GM19025 (cell line): Measurements from ENCODE around the gene GLRX3.

Experiments used
- ATAC-seq: cut with Tn5 transposase; IDR thresholded peaks from one replicate; pipeline ENCODE4 v1.9.1; 2021; ENCODE audit warnings: mild to moderate bottlenecking, low read depth, moderate library complexity; ENCODE audit not compliant: unreplicated experiment

The GLRX3 gene

GRCh38 chr10:130137090-130137448 lies 878 bp downstream of the GLRX3 start:
- ATAC-seq, result no peak

GRCh38 chr10:130137659-130138478 lies 1.7 kb downstream of the GLRX3 start:
- no peak for ATAC-seq

GRCh38 chr10:130138479-130138866 lies 2.3 kb downstream of the GLRX3 start:
- no peak for ATAC-seq

- ATAC-seq, result no peak
Measured at GRCh38 chr10:130140425-130140824, 4.2 kb downstream of the GLRX3 start.

GRCh38 chr10:130141038-130141437 lies 4.8 kb downstream of the GLRX3 start:
- ATAC-seq, result no peak

- ATAC-seq, result no peak
Measured at GRCh38 chr10:130141460-130141859, 5.3 kb downstream of the GLRX3 start.

GRCh38 chr10:130141878-130142277 lies 5.7 kb downstream of the GLRX3 start:
- ATAC-seq, result peak; percentile 84

GRCh38 chr10:130146042-130146441 lies 9.9 kb downstream of the GLRX3 start:
- no peak for ATAC-seq

GRCh38 chr10:130159192-130159794 lies 23.1 kb downstream of the GLRX3 start:
- ATAC-seq, result no peak

GRCh38 chr10:130160775-130161174 lies 24.6 kb downstream of the GLRX3 start:
- ATAC-seq, result peak; percentile 44

GRCh38 chr10:130161331-130161730 lies 25.1 kb downstream of the GLRX3 start:
- no peak for ATAC-seq

- no peak for ATAC-seq
Measured at GRCh38 chr10:130167193-130167592, 31.0 kb downstream of the GLRX3 start.

- ATAC-seq, result no peak
Measured at GRCh38 chr10:130167707-130168106, 31.5 kb downstream of the GLRX3 start.

- no peak for ATAC-seq
Measured at GRCh38 chr10:130169136-130169859, 33.1 kb downstream of the GLRX3 start.

GRCh38 chr10:130171196-130171595 lies 35.0 kb downstream of the GLRX3 start:
- no peak for ATAC-seq

GRCh38 chr10:130174328-130174727 lies 38.1 kb downstream of the GLRX3 start:
- no peak for ATAC-seq

- ATAC-seq, result no peak
Measured at GRCh38 chr10:130175074-130175473, 38.9 kb downstream of the GLRX3 start.

GRCh38 chr10:130177250-130177649 lies 41.1 kb downstream of the GLRX3 start:
- ATAC-seq, result no peak

- ATAC-seq, result no peak
Measured at GRCh38 chr10:130179640-130180039, 43.4 kb downstream of the GLRX3 start.

GRCh38 chr10:130180416-130180815 lies 44.2 kb downstream of the GLRX3 start:
- no peak for ATAC-seq

- no peak for ATAC-seq
Measured at GRCh38 chr10:130181858-130182257, 45.7 kb downstream of the GLRX3 start.

GRCh38 chr10:130185591-130185990 lies 49.4 kb downstream of the GLRX3 start:
- ATAC-seq, result no peak
